NCI-H1105 treated with DMSO at 0.1 percent for 48 hours (cell line): Measurements from ENCODE around the gene ZNF81.
"Not testable (repeated sequence)": the region's sequence is repeated elsewhere in the genome, so short reads cannot be mapped to it uniquely, and the experiment has no call there.

Experiments used
- DNase-seq: peaks from one replicate; lab custom pipeline; 2025; lab: John Stamatoyannopoulos, UW

Gene ZNF81

GRCh38 chrX:47844117-47844516 is 7.4 kb downstream of the ZNF81 start:
- no peak for DNase-seq

GRCh38 chrX:47846040-47846439 is 9.3 kb downstream of the ZNF81 start:
- DNase-seq = no peak

- no peak for DNase-seq
Measured at GRCh38 chrX:47849778-47850177, 13.1 kb downstream of the ZNF81 start.

GRCh38 chrX:47850389-47850788 is 13.7 kb downstream of the ZNF81 start:
- not testable (repeated sequence) for DNase-seq

- no peak for DNase-seq
Measured at GRCh38 chrX:47850901-47851300, 14.2 kb downstream of the ZNF81 start.

- no peak for DNase-seq
Measured at GRCh38 chrX:47854474-47854873, 17.8 kb downstream of the ZNF81 start.

- DNase-seq = no peak
Measured at GRCh38 chrX:47859686-47860085, 23.0 kb downstream of the ZNF81 start.

- DNase-seq = no peak
Measured at GRCh38 chrX:47862680-47863079, 26.0 kb downstream of the ZNF81 start.

- no peak for DNase-seq
Measured at GRCh38 chrX:47863187-47863586, 26.5 kb downstream of the ZNF81 start.

GRCh38 chrX:47864300-47864699 is 27.6 kb downstream of the ZNF81 start:
- no peak for DNase-seq

- DNase-seq = no peak
Measured at GRCh38 chrX:47864785-47865184, 28.1 kb downstream of the ZNF81 start.

- no peak for DNase-seq
Measured at GRCh38 chrX:47873123-47873522, 36.4 kb downstream of the ZNF81 start.

- no peak for DNase-seq
Measured at GRCh38 chrX:47877327-47877726, 40.6 kb downstream of the ZNF81 start.

- DNase-seq = no peak
Measured at GRCh38 chrX:47878198-47878597, 41.5 kb downstream of the ZNF81 start.

- no peak for DNase-seq
Measured at GRCh38 chrX:47879463-47879862, 42.8 kb downstream of the ZNF81 start.

GRCh38 chrX:47880927-47881326 is 44.2 kb downstream of the ZNF81 start:
- no peak for DNase-seq

GRCh38 chrX:47885501-47885900 is 48.8 kb downstream of the ZNF81 start:
- no peak for DNase-seq

GRCh38 chrX:47898024-47898423 is 61.3 kb downstream of the ZNF81 start:
- DNase-seq = no peak

GRCh38 chrX:47900833-47901232 is 64.1 kb downstream of the ZNF81 start:
- no peak for DNase-seq

- no peak for DNase-seq
Measured at GRCh38 chrX:47902161-47902560, 65.5 kb downstream of the ZNF81 start.

GRCh38 chrX:47915886-47916493 is 79.3 kb downstream of the ZNF81 start:
- DNase-seq = no peak

- DNase-seq = no peak
Measured at GRCh38 chrX:47918274-47918673, 81.6 kb downstream of the ZNF81 start.

- no peak for DNase-seq
Measured at GRCh38 chrX:47927212-47927611, 90.5 kb downstream of the ZNF81 start.

GRCh38 chrX:47931970-47932369 is 95.3 kb downstream of the ZNF81 start:
- DNase-seq = not testable (repeated sequence)

- no peak for DNase-seq
Measured at GRCh38 chrX:47933946-47934345, 97.2 kb downstream of the ZNF81 start.
